Natural killer cell (primary cell): ENCODE results near the gene OSBPL3. TPM values are rescaled to one million over a fixed set of nuclear protein-coding genes. Genes with fewer than 3 reads are reported as not detected.

Source experiments
- ATAC-seq, 3 donors: fragments of 150-1000 bp in 2 of 3; fragments of 200-7000 bp in 1 of 3; cut with Tn5 transposase; 1 replicate in 1 of 3; 2 replicates in 2 of 3; pipeline ENCODE4 v1.10.0; 2021; ENCODE audit warnings: mild to moderate bottlenecking in 2 of 3, moderate library complexity in 2 of 3
- DNase-seq, 2 donors: peaks; one replicate each; pipeline versions ENCODE4 v3.0.0 to v3.0.0-alpha.2; 2013 to 2021; ENCODE audit warnings: mixed read lengths in 1 of 2
- H3K27ac ChIP-seq: one replicate; pipeline ENCODE4 v1.5.1; 2013; ENCODE audit warnings: mild to moderate bottlenecking, low read length
- H3K27me3 ChIP-seq: one replicate; pipeline ENCODE4 v1.6.1; 2013; ENCODE audit warnings: low read length; ENCODE audit not compliant: control insufficient read depth, insufficient read depth
- H3K36me3 ChIP-seq: one replicate; pipeline ENCODE4 v1.6.1; 2013; ENCODE audit warnings: low read length; ENCODE audit not compliant: control insufficient read depth, insufficient read depth
- H3K4me1 ChIP-seq: one replicate; pipeline ENCODE4 v1.6.1; 2013; ENCODE audit warnings: low read length; ENCODE audit not compliant: control insufficient read depth, insufficient read depth
- H3K4me3 ChIP-seq: one replicate; pipeline ENCODE4 v1.5.1; 2013; ENCODE audit warnings: low read length
- H3K9me3 ChIP-seq: one replicate; pipeline ENCODE4 v1.6.1; 2013; ENCODE audit warnings: low read length; ENCODE audit not compliant: control insufficient read depth, insufficient read depth
- H3K27ac Mint-ChIP-seq, 2 donors: one replicate each; pipeline ENCODE4 v1.8.0; 2022; ENCODE audit warnings: mild to moderate bottlenecking in 2 of 2, mixed read lengths in 2 of 2, moderate library complexity in 1 of 2
- H3K27me3 Mint-ChIP-seq, 2 donors: one replicate each; pipeline ENCODE4 v1.8.0; 2022; ENCODE audit warnings: low read depth in 2 of 2, mixed read lengths in 2 of 2
- H3K36me3 Mint-ChIP-seq: one replicate; pipeline ENCODE4 v1.8.0; 2022; ENCODE audit warnings: mixed read lengths
- H3K4me1 Mint-ChIP-seq, 2 donors: one replicate each; pipeline ENCODE4 v1.8.0; 2022; ENCODE audit warnings: mixed read lengths in 2 of 2
- H3K4me3 Mint-ChIP-seq: one replicate; pipeline ENCODE4 v1.8.0; 2022; ENCODE audit warnings: mild to moderate bottlenecking, moderate library complexity, mixed read lengths
- H3K9me3 Mint-ChIP-seq, 2 donors: one replicate each; pipeline ENCODE4 v1.8.0; 2022; ENCODE audit warnings: mixed read lengths in 2 of 2
- WGBS: methylation state at CpG from one replicate; pipeline ENCODE4 v1.1.7; 2013; ENCODE audit warnings: missing lambda C conversion rate; ENCODE audit not compliant: insufficient coverage; 5-methylcytosine and 5-hydroxymethylcytosine counted together
- intact Hi-C: fragments of 100-400 bp; cut with micrococcal nuclease; formaldehyde crosslinking; loops from one replicate; pipeline ENCODE4 v1.14.2; 2022
- total RNA-seq, 4 donors: library from RNA; stranded (reverse); fragments of 120-200 nt in 1 of 4; gene quantifications; one replicate each; pipeline versions ENCODE4 v1.2.3 to v1.2.4, GENCODE V29; 2013 to 2022
- TF ChIP-seq, protein P1 (sequence below): fragments of 200-600 bp; IDR thresholded peaks from one replicate; pipeline ENCODE4 v1.8.0; 2022; ENCODE audit warnings: antibody characterized with exemption

OSBPL3 gene
- total RNA-seq, 3 donors from 2014 or later (not counting 1 experiment from before 2014, with no cell fraction given): 50.7 to 99.1 (median 65.1) TPM

DNA sequence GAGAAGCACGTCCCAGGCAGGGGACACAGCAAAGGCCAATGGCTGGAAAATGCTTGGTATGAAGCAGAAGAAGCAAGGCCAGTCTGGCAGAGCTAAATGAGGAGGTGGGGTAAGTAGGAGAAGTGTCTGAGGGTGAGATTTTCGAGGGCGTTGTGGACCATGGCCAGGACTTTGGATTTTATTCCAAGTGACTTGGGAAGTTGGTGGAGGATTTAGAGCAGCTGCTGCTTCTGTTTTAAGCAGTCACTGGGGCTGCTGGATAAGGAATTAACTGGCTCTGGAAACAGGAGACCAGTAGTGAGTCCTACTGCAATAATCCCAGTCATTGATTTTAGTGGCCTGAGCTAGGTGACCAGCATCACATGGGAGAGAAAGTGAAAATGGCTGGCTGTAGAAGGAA lies 155.1 kb downstream of the OSBPL3 start:
- WGBS: 92% methylated on average over 3 of the region's 3 CpGs
- ATAC-seq (no peak), DNase-seq (no peak)
- H3K27ac ChIP-seq: peak overlapping the region; percentile 68
- no peak overlapping the region for H3K4me3 ChIP-seq
- H3K9me3 ChIP-seq: no peaks in the 10 kb centered on the region
- intact Hi-C loops: loop anchor here (10.0 kb wide), 1 partner anchor 1470 kb away; the partner anchor contains the start of gene SNX10
- TF ChIP-seq, protein P1, sequence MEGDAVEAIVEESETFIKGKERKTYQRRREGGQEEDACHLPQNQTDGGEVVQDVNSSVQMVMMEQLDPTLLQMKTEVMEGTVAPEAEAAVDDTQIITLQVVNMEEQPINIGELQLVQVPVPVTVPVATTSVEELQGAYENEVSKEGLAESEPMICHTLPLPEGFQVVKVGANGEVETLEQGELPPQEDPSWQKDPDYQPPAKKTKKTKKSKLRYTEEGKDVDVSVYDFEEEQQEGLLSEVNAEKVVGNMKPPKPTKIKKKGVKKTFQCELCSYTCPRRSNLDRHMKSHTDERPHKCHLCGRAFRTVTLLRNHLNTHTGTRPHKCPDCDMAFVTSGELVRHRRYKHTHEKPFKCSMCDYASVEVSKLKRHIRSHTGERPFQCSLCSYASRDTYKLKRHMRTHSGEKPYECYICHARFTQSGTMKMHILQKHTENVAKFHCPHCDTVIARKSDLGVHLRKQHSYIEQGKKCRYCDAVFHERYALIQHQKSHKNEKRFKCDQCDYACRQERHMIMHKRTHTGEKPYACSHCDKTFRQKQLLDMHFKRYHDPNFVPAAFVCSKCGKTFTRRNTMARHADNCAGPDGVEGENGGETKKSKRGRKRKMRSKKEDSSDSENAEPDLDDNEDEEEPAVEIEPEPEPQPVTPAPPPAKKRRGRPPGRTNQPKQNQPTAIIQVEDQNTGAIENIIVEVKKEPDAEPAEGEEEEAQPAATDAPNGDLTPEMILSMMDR: no peak
- Mint-ChIP-seq H3K4me1 (peaks cover 50 to 53% of the 10 kb centered on the region in 2 donors), H3K4me3 (peak overlapping the region; percentile 36), H3K9me3 (no peaks in the 10 kb centered on the region), H3K27me3 (no peaks in the 10 kb centered on the region), H3K36me3 (no peaks in the 10 kb centered on the region), H3K27ac (peak overlapping the region; percentile 95 to 98)
- H3K4me1 ChIP-seq: peaks cover 44% of the 10 kb centered on the region
- H3K36me3 ChIP-seq: peaks cover 17% of the 10 kb centered on the region
- no peaks in the 10 kb centered on the region for H3K27me3 ChIP-seq

DNA sequence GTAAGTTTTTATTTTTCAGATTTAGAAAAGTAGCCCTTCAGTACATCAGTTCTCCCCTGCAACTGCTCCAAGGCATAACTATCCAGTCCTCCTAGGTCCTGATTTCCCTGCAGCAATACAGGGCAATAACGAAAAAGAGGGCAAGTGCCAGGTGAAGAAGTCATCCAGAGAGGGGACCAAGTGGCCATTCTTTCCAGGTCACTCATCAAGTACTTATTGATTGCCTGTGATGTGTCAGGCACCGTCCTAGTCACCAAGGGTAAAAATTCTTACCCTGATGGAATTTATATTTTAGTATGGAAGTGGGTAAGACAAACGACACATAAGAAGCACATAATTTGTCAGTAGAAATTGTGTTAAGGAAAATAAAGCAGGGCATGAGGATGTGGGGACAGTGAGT lies 155.6 kb downstream of the OSBPL3 start:
- no peak overlapping the region for H3K27ac ChIP-seq
- no peaks in the 10 kb centered on the region for H3K9me3 ChIP-seq
- DNase-seq (no peak), ATAC-seq (no peak)
- no peaks in the 10 kb centered on the region for H3K27me3 ChIP-seq
- peaks cover 46% of the 10 kb centered on the region for H3K4me1 ChIP-seq
- no peak overlapping the region for H3K4me3 ChIP-seq
- peaks cover 13% of the 10 kb centered on the region for H3K36me3 ChIP-seq
- WGBS: 91% methylated on average over 3 of the region's 3 CpGs
- TF ChIP-seq, protein P1: no peak
- Mint-ChIP-seq H3K27ac (peak overlapping the region; percentile 95 to 98), H3K4me1 (peaks cover 52 to 56% of the 10 kb centered on the region in 2 donors), H3K9me3 (no peaks in the 10 kb centered on the region), H3K4me3 (peak overlapping the region; percentile 2), H3K36me3 (no peaks in the 10 kb centered on the region), H3K27me3 (no peaks in the 10 kb centered on the region)
- intact Hi-C loops: loop anchor here (10.0 kb wide), 1 partner anchor 1470 kb away; the partner anchor contains the start of gene SNX10

DNA sequence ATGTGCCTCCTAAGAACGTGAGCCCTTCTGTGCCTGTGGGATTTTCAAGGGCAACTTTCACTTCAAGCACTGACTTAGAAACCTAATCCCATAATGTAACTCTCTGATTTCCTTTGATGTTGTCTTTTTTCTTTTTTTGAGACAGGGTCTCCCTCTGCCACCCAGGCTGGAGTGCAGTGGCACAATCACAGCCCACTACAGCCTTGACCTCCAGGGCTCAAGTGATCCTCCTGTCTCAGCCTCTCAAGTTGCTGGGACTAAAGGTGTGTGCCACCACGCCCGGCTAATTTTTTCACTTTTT lies 158.3 kb downstream of the OSBPL3 start:
- H3K9me3 ChIP-seq: no peaks in the 10 kb centered on the region
- Mint-ChIP-seq H3K36me3 (no peaks in the 10 kb centered on the region), H3K4me3 (peak overlapping the region; percentile 88), H3K9me3 (no peaks in the 10 kb centered on the region), H3K4me1 (peaks cover 44 to 48% of the 10 kb centered on the region in 2 donors), H3K27me3 (no peaks in the 10 kb centered on the region), H3K27ac (peak overlapping the region; percentile 98 to 99)
- TF ChIP-seq, protein P1: no peak
- WGBS: 67% methylated on average over 3 of the region's 3 CpGs
- intact Hi-C loops: loop anchor here (1.0 to 10.0 kb wide), 4 partner anchors 77 to 1473 kb away; partner anchors contain the start of genes OSBPL3 and SNX10
- no peaks in the 10 kb centered on the region for H3K27me3 ChIP-seq
- peaks cover 7% of the 10 kb centered on the region for H3K36me3 ChIP-seq
- ATAC-seq (no peak), DNase-seq (no peak)
- H3K4me3 ChIP-seq: no peak overlapping the region
- H3K4me1 ChIP-seq: peaks cover 39% of the 10 kb centered on the region
- H3K27ac ChIP-seq: peak overlapping the region; percentile 93
